HK-2 (cell line): ENCODE measurements around the gene IGF2R.
A peak's percentile ranks its signal among the peaks of the same experiment; 100 is the strongest.

Experiments used
- DNase-seq: peaks from one replicate; pipeline ENCODE4 v3.0.0-alpha.2; 2018; ENCODE audit not compliant: unreplicated experiment

IGF2R gene

GRCh38 chr6:159977255-159977903 is 8.5 kb downstream of the IGF2R start:
- DNase-seq: no peak

- DNase-seq: no peak
Observed at GRCh38 chr6:159977904-159978268, 9.0 kb downstream of the IGF2R start.

DNA sequence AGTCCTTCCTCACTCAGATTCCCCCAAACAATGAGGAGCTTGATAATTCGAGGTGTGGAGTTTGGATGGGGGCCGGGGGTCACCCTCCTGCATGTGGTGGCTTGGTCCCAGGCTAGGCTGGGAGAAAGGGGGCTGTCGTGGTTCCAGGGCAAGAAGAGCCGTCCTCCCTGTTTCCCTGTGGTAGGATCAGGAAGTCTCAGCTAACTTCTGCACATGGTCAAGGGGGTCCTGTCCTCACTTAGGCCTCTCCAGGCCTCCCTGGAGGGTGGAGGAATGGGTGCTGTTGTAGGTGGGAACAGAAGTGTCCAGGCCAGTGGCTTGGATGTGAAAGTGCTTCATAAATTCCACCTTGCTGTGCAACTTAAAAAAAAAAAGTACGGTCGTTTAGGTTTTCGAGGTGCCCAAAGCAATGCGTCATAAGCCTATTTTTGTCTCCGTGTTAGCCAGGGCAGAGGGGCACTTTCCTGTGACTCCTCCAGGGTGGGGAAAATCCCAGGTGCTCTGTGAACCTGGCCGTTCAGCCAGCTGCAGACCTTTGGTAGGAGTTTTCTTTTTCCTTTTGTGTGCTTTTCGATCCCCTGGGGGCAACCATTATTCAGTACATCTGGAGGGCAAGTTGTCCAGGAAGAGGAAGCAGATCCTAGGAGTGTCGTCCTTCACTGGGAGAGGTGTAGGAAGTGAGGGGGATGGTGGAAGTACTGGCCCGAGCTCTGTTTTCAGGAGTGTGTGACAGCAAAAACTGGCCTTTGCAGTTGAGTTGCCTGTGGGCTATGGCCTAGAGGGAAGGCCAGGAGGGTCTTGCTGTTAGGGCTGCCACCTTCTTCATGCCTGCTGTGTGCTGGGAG is 9.6 kb downstream of the IGF2R start:
- DNase-seq: peak; percentile 48

DNA sequence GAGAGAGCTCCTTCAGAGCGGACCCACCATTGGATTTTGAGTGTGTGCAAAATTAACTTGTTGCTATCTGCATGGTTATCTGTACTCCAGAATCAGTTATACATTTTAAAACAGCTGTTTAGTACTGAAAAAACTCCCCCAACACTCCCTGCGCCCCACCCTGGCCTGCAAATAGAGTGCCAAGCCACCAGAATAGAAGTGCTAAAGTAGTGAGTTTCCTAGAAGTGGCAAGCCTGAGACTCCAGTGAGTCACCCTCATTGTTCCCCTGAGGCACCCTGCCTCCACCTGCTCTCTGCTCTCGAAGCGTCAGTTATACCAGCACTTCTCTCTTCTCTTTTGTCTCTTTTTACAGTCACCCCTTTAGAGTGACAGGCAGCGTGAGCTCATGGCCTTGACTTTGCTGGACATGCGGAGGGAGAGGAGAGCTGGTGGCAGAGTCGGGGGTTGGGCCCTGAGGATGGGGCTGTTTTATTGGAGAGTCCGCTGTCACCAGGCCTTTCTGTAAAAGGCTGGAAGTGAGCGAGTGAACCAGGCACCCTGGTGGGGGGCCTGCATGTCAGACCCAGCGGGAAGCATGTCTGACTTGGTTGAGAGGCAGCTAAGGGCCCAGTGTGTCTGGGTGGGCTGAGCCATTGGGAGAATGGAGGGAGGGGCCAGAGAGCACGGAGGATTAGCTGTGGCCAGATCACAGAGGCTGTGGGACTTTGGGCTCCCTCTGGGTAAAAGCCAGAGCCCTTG is 10.4 kb downstream of the IGF2R start:
- DNase-seq: peak; percentile 50

DNA sequence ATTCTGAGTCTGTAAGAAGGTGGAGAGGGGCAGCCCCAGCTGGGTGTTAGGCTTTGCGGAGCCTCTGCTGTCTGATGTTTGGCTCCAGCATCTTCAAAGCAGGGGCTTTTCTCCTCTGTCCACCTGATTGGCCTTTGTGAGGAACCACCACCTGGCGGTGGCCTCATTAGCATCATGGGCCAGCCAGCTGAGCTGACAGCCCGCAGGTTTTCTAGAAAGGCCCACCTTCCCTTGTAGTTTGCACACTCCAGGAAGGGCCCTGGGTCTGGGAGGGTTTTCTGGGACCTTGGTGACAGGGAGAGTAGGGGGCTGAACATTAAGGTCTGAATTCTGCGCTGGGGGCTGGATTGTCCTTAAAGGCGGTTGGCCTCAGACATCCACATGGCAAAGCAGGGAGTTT is 11.6 kb downstream of the IGF2R start:
- no peak for DNase-seq

DNA sequence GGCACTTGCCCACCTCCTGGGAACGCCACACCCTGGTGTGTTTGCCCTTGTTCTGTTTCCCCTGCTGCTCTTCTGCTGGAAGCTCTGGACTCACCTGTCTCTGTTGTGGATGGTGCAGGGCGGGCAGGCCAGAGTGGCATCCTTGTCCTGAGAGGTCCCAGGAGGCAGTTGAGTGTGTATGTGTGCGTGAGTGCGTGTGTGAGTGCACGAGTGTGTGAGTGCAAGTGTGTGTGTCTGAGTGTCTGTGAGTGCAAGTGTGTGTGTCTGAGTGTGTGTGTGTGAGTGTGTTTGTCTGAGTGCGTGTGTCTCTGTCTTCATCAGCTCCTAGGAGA is 12.2 kb downstream of the IGF2R start:
- no peak for DNase-seq

GRCh38 chr6:159981403-159982245 is 12.7 kb downstream of the IGF2R start:
- no peak for DNase-seq

DNA sequence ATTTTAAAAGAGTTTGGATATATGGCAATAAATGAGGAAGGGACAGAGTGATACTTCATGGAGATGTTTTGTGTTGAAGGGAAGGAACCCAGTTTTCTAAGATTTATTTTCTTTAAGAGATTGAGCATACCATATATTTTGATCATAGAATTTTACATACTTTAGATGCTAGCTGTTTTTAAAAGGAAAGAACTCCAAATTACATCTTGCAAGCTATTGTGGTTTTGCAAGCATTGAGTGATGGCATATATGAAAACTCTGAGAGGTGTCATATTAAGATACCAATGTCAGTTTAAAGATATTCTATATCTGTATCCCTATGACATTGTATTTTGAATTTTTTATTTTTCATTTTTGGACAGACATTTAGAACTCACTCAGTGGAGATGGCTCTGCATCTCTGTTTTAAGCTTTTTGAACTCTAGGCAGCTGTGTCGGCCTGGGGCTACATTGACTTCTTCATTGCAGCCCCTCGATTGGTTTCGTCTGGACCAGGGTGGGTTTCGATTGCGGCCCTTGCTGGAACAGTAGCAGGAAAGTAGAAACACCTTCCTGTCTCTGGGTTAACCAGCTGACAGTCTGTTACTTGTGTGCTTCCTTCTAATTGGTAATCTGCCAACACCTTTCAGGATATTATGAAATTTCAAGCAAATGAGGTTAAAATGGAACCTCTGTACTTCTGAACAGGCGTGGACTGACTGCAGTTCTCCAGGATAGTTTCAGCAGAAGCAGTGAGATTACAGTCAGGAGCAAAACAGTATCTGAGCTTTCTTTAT is 14.0 kb downstream of the IGF2R start:
- DNase-seq: no peak

- no peak for DNase-seq
Observed at GRCh38 chr6:159983641-159984080, 14.8 kb downstream of the IGF2R start.

DNA sequence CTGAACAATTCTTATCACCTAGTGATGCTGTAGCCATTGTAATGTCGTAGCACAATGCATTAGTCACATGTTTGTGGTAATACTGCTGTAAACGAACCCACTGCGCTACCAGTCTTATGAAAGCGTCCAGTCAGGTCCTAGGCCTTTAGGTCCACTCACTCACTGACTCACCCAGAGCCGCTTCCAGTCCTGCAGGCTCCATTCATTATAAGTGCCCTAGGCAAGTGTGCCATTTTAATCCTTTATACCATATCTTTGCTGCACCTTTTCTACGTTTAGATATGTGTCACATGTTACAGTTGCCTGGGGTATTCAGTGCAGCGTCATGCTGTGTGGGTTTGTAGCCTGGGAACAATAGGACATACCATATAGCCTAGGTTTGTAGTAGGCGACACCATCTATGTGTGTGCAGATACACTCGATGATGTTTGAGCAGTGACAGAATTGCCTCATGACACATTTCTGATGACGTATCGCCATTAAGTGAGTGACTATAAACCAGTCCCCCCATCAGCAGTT is 15.4 kb downstream of the IGF2R start:
- DNase-seq: no peak

DNA sequence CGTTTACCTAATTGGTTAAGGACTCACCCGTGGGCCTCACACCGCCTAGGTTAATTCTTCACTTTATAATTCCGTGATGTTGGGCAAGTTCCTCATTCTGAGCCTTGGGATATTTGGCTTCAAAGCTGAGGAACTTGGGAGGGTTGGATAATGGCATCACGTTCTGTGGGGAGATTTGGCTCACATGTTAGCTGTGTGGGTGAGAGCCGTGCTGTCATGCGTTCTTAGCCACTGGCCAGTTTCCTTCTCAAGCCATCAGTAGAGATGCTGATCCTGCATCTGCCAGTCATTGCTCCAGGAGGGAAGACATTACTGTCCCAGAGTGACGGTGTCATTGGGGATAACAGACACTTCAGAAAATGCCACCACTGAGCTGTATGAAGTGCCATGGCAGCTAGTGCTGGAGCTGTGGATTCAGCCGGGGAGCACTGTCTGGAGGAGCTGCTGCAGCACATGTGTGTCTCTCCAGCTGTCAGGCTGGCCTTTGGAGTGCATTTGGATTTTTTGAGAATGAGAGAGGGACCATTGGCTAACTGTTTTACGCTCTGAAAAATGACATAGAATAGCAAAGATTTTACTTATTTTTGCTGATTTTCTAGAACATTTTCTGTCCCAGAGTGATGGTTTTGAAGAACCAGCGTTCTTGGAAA is 16.5 kb downstream of the IGF2R start:
- DNase-seq: no peak

- no peak for DNase-seq
Observed at GRCh38 chr6:159988983-159989454, 20.1 kb downstream of the IGF2R start.

- DNase-seq: no peak
Observed at GRCh38 chr6:159989492-159990480, 20.9 kb downstream of the IGF2R start.

DNA sequence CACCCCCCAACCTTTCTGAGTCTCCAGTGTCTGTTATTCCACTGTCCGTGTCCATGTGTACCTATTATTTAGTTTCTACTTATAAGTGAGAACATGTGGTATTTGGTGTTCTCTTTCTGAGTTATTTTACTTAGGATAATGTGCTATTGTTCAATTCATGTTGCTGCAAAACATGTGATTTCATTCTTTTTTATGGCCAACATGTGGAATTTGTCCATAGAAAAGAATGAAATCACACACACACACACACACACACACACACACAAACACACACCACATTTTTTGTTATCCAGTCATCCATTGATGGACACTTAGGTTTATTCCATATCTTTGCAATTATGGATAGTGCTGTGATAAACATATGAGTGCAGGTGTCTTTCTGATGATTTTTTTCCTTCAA is 23.5 kb downstream of the IGF2R start:
- no peak for DNase-seq

GRCh38 chr6:159995405-159995804 is 26.5 kb downstream of the IGF2R start:
- no peak for DNase-seq

DNA sequence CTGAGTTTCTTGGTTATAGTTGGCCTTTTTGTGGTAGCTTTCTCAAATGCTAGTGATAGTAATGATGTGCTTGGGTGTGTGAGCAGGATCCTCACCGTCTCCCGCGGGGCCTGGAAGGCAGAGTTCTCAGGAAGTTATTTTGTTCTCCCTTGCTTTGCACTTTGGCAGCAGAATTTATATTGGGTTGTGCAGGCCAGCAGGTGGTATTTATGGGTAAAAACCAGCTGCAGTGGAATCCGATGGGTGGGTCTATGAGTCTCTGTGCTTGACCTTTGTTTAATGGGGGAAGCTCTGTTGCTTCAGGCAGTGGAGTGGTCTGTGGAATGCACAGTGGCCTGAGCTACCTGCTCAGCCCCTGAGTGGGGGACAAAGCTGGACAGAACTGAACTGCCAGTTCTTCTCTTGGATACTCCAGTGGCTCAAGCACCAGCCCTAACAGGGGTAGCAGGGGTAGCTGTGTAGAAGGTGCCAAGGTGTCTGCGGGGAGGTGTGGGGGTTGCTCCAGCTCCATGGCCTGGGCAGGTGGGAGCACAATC is 27.3 kb downstream of the IGF2R start:
- DNase-seq: no peak

- DNase-seq: no peak
Observed at GRCh38 chr6:159996626-159997497, 28.0 kb downstream of the IGF2R start.
